NCI-H526 treated with DMSO at 0.1 percent for 48 hours (cell line): Measurements from ENCODE around the gene ANKRD44.

Experiments
- DNase-seq: peaks from one replicate; lab custom pipeline; 2025; lab: John Stamatoyannopoulos, UW

Gene ANKRD44

DNA sequence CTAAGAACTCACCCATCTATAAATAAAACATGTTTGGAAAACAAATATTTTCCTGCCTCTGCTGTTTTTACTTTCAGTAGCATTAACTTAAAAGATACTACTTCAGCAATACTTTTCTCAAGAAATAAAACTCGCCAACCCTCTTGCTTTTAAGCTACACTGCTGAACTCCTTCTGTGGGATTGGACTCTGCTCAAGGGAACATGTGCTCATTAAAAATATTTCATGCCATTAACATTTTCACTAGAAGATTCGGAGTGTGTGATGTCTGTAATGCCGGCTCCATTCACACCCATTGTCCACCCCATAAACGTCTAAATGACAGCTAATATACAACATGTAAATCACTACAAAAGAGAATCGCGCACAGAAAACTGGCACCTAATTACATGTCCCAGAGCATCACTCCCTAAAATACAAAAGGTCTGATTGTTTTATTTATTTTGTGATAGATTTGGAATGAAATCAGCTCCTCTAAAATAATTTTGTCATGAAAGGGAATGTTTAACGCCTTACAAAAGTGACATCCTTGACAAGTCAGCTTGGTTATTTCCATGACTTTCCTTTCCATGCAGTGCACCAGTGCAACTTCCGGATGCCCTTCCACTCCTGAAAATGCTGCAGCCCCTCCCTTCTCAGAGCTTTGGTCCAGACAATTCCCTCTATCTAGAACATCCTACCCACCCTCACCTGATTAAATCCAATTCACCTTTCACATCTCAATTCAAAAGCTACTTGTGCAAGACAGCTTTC, 73.1 kb downstream of the ANKRD44 start:
- no peak for DNase-seq

DNA sequence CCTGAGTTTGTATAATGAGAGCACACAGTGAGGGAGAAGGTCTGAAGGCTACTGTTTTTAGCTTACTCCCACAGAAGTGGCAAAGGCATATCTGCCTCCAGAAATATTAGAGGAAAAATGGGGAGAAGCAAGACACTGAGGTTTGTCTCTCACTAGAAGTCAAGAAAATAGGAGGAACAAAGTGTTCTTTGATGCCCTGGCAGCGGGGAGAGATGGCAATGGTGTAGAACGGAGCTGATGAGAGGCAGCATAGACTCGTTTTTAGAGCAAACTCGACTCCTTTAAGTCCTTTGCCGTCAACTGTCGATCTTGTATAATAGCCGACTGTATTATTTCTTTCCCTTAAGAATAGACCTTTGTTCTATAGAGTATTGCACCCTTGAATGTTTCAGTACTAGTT, 73.8 kb downstream of the ANKRD44 start:
- DNase-seq = no peak

DNA sequence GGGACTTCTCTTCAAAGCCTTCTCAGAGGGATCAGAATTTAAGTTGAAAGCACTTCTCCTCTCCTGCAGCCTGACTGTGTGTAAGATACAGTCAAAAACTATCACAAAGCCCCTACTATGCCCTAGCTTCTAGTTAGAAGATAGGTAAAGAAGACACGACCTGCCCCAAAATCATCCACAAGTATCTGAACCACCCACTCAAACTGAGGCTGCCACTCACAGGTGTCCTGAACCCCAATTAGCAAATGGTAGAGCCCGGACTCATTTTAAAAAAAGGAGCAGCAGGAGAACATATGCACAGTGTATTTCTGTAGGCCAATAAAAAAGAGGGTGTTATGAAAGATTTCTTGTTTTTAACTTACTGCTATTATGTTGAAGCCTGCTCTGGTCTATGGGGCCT, 74.4 kb downstream of the ANKRD44 start:
- DNase-seq = no peak

DNA sequence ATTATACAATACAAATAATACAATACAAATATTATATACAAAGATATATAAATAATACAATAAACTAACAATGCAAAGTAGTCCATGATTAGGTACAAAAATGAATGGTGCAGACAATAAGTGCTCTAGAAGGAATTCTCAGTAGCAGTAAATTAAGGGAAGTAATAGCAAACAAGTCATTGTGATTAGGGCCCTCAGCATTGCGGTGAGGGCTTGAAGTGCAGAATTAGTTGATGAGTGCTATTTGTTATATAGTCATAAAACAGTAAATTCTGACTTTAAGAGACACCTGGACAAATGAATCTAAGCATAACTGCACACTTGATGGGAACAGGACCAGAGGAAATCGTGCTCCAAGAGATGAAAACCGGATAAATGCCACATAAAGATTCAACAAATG, 74.9 kb downstream of the ANKRD44 start:
- DNase-seq = no peak

DNA sequence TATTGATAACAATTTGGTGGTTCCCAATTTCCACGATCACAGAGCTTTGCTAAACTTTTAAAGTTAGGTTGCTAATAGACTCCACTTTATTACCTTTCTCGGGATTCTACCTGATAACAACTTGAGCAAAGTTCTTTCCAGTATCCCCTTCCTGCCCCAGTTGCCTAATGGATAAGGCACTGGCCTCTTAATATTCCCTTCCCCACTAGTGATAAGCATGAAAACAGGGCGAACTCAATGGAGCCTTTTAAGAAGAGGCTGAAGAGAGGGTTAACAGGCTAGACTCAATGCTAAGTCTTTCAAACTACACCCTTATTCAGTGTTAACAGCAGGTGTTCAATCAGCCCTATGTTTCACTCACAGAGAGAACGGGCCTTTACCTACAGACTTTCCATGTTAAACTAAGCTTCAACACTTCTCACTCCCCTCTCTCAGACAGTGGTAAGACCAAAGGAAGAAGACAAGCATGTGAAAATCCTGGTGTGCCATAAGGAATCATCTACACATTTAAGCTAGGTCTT, 75.8 kb downstream of the ANKRD44 start:
- no peak for DNase-seq

DNA sequence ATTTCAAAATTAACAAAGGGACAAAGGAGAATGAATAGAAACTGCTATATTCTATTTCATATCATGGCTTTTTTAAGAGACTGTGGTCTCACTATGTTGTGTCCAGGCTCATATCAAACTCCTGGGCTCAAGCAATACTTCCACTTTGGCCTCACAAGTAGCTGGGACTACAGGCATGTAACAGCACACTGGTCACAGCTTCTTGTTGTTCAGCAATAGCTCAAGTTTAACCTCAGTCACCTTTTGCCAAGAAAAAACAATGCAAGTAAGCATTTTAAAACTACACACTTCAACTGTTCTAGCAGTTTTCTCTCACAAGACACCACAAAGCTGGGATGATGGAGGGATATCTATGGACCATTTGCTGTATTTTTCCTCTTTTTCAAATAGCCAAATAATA, 77.1 kb downstream of the ANKRD44 start:
- no peak for DNase-seq

DNA sequence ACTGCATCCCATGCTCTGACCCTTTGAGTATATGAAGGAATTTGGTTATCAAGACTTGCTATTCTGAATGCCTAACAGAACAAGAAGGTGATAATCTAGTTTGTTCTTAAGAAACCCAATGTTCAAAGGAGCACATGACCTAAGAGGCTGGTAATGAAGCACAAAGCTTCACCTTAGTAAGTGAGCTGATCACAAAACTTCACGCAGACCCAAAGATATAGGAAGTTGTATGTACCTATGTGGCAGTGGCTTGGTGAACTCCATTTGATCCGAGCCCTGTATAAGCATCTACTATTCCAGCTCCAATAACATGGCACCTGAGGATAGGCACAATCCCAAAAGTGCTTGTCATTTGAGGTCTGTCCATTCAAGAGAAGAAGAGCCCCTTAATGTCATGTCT, 78.6 kb downstream of the ANKRD44 start:
- DNase-seq = no peak

DNA sequence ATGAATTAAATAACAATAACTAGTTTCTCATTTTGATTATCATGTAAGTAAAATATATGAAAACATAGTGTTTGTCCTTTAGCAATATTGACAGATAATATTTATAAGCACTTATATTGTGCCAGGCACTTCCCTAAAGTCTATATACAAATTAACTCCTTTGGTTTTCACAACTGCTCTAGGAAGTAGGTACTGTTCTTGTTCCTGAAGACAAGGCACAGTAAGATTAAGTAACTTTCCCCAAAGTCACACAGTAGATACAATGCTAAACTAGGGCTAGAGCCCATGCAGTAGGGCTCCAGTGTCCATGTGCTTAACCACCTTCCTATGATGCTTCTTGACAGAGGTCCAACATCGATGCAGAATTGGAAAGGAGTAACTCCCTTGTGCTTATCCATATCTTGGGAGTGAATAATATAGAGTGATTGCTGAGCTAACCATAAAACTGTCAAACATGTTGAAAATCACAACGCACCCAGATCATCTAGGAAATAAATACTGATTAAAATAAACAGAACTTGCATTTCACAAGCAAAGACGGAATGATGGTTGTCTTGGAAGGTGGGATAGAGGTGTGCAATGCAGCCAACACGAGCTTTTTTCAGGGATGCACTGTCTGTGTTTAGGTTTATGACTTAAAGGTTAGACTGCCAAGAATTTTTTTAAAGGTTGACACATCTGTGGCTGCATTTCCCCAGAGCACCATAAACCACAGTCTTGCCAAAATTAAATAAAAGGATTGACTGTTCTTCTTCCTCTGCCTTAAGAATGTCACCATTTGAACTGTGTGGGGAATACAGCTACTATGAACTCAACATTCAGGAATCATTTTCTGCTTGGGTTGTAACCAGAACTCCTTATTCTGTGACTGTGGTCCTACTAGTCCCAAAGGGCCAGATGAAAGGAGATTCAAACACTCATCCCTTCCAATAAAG, 80.8 kb downstream of the ANKRD44 start:
- no peak for DNase-seq

DNA sequence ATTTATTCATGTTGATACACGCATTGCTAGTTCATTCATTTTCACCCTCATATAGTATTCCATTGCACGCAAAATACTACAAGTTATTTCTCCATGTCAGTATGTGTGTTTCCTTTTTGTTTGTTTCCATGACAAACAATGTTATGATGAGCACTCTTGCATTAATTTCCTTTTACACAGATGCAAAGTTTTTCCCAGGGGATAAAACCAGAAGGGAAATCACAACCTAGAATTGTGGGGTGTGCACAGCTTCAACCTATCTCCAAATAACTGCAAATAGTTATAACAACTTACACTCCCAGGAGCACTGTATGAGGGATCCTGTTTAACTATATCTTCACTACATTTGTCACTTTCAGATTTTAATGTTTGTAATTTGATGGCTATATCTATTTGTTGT, 87.1 kb downstream of the ANKRD44 start:
- no peak for DNase-seq

DNA sequence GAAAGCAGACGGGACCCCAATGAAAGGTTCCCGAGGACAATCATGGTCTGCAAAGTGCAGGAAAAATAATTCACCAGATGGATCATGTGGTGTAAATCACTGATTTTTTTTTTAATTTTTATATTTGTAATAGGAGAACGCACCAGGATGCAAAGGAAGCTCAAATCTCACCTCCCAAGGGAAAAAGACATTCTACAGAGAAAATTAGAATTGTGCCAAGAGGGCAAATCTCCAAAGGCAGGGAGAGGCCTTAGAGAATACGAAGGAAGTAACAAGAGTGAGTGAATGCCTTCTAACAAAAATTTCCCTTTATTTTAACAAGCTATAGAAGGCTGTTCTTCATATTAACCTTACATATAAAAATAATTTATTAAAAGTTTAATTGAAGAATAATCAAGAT, 90.9 kb downstream of the ANKRD44 start:
- no peak for DNase-seq

DNA sequence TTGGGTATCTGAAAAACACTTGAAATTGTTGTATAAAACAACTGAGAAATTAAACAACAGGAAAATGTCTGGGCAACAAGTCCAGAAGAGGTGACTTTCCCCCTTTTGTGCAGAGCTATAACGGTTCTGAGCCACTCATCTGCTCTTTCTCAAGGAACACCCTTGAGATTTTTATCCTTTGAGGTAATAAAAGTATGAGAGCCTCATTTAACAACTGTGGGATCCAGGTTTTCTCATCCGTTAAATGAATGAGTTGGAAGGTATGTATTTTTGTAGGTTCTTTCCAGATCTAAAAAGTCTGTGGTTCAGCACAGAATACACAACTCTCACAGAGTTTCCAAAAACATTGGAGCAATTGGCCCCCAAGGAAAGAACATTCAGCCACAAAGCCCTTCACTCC, 93.0 kb downstream of the ANKRD44 start:
- DNase-seq = no peak

DNA sequence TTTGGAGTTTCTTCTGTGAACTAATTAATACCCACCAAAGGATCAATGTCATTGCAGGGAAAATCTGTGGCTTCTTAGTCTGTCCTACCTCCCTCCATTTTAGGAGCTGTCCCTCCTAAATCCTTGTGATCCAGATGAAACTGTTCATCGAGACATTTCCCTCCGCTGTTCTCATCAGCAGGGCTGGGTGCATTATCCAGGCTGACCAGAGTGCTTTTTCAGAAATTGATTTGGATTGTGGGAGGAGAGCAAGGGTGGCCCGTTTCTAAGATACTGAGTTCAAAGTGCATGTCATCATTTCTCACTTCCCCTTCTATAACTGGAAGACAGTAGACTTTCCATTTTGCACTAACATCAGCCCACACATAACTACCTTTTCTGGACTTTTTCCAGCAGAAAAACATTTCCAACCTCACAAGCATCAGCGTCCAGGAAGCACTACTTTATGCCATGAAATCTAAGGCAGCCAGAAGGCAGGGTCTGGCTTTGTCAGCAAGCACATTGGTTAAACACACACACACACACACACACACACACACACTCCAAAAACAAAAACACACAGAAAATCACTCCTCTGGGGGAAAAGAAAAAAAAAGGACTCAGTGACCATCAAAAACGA, 94.1 kb downstream of the ANKRD44 start:
- DNase-seq = no peak

DNA sequence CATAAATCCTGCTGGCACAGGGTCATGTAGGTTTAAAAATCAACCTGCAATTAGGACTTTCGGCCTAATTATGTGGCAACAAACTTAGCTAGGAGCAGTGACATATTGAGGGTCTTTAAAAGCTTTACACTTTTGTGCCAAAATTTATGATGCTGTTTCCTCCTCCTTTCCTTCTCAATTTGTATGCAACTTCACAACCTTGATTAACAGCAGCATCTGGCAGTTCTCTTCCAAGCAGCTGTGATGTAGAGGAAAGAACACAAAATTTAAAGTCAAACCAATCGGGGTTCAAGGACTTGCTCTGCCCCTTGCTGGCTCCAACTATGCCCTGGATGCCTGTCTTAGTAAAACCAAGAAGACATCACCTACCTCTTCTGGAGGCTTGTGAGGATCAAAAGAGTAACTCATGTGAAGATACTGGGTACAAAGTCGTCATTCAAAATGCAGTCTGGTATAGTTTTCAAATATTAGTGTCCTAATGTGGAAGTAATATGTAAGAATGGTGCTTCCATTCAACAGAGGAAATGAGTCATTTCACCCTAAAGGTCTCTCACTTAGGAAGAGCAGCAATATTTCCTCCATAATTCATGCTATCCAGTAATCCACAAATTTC, 94.7 kb downstream of the ANKRD44 start:
- DNase-seq = no peak

DNA sequence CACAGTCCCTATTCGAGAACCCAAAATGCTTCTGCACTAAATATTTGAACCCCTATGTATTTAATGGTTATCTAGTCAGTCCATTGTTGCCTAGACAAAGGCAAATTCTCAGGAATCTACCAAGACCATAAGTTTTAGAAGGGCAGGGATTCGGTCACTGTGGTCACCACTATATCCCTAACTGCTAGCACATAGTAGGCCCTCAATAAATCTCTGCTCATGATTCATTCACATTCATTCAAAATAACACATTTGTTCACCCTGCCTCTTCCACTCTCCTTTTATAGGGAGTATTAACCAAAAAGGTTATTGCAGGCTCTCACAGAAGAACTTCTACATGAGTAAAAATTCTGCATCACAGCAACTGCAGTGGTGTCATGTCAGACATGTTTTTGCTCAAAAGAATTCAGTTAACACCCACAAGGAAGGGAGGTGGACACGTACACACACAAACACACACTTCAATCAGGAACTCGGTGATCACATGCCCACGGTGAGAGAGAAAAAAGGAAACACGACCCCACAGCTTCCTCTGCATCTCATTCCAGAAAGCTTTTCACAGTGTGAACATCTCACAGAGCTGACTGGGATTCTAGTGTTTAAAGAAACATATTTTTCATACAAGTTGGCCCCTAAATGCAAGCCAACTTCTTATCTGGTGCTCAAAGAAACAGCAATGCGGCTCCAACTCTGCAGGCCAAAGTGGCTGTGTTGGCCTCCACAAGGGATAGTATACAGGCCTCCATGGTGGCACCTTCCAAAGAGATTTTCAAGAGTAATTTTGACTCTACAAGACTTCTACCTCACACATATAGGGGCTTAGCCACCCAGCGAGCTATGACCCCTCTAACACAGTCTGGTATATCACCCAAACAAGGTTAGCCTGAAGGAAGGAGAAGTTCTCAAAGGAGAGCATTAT, 98.0 kb downstream of the ANKRD44 start:
- no peak for DNase-seq

DNA sequence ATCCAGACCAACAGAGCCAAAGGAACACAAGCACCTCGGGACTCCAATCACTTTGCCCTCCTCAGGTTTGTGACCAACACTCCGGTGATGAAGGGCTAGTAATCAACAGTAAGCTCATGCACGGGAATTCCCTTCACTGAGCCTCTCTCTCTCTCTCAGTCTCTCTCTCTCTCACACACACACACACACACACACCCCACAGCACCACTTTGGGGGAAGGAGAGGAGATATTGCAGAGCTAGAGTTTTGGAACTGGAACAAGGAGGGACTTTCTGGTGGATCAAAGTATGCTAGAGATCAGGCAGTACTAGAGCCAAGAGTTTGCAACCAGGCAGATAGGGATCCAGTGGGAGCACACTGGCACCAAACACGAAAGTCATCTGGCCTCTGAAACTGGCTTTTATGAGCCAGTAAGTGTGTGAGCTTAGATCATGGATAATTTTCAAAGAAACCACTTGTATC, 98.7 kb downstream of the ANKRD44 start:
- DNase-seq = no peak

DNA sequence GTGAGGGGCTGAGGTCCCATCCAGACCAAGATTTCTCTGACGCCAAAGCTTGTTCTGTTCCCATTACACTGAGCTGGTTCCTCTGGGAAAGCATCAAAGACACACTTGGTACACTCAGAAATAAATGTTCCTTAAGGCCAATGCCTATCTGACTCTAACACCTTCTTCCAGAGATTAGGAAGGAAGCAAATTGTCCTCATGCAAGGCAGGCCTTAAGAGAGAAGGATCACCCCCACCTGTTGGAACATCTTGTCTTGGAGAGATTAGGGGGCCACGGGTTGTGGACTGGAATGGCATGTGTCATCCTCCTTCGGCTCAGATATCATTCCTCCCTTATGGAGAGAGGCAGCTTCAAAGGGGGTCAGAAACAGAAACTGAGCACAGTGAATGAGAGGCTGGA, 100.2 kb downstream of the ANKRD44 start:
- no peak for DNase-seq

DNA sequence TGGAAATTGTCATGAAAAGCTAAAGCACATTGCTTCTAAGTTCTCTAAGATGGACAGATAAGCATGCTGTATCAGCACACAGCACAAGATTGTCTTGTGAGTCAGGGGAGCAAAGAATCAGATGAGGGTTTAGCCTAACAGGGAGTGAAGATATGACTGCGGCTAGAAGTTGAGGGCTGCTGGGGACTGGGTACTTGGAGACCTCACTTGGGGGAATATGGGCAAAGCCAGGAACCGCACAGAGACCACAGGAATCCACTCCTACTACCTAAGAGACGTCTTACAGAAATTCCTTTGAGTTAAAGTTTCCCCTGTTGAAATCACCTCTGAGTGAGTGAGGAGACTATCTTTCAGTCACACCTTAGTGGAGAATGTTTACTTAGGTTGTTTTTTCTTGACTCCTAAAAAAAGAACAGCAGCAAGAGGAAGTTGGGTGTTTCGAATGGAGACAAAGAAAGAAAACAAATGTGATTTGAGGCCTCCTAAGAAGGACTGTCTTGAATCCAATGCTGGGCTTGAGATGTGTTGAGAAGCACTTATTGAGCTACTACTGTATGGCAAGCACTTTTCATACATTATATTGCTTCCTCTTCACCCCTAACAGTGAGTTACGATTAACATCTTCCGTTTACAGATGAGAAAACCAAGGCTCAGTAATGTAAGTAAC, 100.7 kb downstream of the ANKRD44 start:
- no peak for DNase-seq

DNA sequence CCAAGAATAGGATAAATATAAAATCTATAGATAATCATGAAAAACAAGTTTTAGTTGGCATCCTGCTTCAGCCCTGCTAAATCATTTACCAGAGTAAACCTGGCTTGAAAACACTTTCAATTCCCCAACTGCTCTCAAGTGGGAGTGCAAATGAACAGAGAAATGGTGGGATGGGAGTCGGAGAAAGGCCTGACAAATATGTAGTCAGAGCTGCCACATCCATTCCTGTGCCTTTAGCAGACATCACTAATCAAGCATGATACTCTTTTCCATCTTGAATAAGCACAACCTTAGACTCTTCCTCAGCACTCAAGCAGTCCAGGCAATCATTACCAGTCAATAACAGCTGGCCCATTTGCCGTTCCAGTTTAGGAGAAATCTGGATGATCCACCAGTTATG, 101.3 kb downstream of the ANKRD44 start:
- DNase-seq = no peak

DNA sequence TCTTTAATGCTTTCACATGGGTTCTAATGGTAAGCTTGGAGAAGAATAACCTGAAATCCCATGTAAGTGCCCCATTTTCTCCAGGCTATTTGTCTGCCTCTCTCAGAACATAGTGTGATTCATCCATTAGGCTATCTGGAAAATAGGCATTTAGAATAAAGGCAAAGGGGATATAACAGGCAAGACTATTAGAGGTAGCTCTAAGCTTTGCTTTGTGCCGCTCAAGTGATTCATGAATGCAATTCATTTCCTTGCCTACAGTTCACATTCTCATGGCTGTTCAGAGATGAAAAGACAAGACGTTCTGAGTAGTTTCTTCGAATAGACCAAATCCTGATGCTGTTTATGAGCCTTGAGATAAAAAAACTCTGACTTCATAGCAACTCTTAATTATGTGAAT, 101.7 kb downstream of the ANKRD44 start:
- DNase-seq = no peak

DNA sequence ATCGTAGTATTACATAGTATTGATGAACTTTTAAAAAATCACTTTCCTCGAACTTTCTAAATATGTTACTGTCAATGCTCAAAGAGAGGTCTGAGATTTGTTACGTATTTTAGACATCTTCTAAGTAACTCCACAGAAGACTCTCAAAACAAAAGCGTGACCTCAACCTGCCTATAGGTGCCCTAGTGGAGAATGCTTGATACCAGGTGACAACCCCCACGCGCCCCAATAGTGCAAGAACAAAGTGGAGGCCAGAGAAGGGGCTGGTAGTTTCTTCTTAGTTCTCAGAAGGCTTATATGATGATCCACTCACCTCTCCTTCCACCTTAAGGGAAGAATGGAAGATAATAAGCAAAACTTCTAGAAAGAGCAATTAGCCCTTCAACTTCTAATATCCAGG, 102.6 kb downstream of the ANKRD44 start:
- DNase-seq = no peak

DNA sequence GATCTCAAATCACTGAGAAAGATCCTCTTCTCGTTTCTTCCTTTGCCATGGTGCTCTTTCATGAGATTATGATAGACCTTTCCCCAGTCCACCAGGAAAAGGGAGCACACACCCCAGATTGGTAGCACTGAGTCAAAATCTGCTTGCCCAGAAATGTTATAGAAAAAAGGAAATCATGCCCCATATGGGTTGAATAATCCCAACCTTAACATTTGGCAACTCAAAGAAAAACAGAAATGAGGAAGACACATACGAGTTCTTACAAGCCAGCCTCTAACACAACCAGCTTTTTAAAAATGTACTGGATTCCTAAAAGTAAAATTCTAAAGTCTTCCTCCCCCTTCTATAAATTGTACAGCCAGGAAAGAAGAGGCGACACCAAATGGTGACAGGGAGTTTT, 103.0 kb downstream of the ANKRD44 start:
- DNase-seq = no peak
